DOHH2 (cell line): ENCODE measurements around the gene EFNA3.

Experiments used
- EZH2phosphoT487 ChIP-seq: fragments of 200-600 bp; sonication (generic); IDR thresholded peaks from 2 replicates; pipeline ENCODE4 v1.6.1; 2017; ENCODE audit warnings: borderline replicate concordance, mild to moderate bottlenecking, antibody characterized with exemption, low read length, moderate library complexity, mixed read lengths
- TF ChIP-seq, protein P1 (sequence below): fragments of 200-600 bp; sonication (generic); IDR thresholded peaks from one replicate; pipeline ENCODE4 v1.5.1; 2014; ENCODE audit warnings: antibody characterized with exemption, mild to moderate bottlenecking, low read depth, low read length; ENCODE audit not compliant: poor library complexity, severe bottlenecking

DNA sequence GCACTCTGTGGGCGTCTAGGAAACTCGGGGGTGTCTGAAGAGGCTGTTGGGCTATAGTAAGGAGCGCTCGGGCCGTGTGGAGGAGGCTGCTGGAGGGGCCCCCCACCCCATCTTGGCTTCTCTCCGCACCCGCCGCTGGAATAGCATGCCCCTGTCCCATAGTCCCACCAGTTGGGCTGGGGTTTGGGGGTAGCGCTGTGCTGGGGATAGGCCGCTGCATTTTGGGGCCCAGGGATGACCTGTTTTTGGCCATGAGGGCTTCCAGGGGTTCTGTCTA lies 511 bp downstream of the EFNA3 start:
- TF ChIP-seq, protein P1, sequence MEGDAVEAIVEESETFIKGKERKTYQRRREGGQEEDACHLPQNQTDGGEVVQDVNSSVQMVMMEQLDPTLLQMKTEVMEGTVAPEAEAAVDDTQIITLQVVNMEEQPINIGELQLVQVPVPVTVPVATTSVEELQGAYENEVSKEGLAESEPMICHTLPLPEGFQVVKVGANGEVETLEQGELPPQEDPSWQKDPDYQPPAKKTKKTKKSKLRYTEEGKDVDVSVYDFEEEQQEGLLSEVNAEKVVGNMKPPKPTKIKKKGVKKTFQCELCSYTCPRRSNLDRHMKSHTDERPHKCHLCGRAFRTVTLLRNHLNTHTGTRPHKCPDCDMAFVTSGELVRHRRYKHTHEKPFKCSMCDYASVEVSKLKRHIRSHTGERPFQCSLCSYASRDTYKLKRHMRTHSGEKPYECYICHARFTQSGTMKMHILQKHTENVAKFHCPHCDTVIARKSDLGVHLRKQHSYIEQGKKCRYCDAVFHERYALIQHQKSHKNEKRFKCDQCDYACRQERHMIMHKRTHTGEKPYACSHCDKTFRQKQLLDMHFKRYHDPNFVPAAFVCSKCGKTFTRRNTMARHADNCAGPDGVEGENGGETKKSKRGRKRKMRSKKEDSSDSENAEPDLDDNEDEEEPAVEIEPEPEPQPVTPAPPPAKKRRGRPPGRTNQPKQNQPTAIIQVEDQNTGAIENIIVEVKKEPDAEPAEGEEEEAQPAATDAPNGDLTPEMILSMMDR, result no peak
- peak; percentile 69 for TF ChIP-seq EZH2phosphoT487
